HG03439 (cell line): ENCODE results near the gene RPRML.

ENCODE experiments used
- ATAC-seq: cut with Tn5 transposase; IDR thresholded peaks from one replicate; pipeline ENCODE4 v1.9.1; 2021; ENCODE audit warnings: mild to moderate bottlenecking, moderate library complexity; ENCODE audit not compliant: unreplicated experiment

RPRML gene

DNA sequence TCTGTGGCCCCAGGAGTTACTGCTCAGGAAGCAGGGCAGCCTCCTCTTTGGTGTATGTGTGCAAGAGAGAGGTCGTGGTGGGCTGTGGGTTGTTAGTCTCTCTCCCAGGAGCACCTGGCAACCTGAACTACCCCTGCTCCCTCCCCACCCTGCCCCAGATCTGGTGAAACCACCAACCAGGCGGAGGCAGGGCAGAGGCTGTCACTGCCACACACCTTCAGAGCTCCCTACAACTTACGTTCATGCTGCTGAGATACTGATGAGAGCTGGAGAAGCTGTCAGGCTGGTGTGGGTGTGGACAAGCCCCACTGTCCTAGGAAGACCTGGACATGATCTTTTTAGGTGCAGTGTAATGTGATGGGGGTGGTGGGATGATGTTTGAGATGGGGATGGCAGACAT is 31.8 kb downstream of the RPRML start:
- ATAC-seq = no peak

GRCh38 chr17:46944931-46945330 is 34.1 kb downstream of the RPRML start:
- ATAC-seq = no peak

DNA sequence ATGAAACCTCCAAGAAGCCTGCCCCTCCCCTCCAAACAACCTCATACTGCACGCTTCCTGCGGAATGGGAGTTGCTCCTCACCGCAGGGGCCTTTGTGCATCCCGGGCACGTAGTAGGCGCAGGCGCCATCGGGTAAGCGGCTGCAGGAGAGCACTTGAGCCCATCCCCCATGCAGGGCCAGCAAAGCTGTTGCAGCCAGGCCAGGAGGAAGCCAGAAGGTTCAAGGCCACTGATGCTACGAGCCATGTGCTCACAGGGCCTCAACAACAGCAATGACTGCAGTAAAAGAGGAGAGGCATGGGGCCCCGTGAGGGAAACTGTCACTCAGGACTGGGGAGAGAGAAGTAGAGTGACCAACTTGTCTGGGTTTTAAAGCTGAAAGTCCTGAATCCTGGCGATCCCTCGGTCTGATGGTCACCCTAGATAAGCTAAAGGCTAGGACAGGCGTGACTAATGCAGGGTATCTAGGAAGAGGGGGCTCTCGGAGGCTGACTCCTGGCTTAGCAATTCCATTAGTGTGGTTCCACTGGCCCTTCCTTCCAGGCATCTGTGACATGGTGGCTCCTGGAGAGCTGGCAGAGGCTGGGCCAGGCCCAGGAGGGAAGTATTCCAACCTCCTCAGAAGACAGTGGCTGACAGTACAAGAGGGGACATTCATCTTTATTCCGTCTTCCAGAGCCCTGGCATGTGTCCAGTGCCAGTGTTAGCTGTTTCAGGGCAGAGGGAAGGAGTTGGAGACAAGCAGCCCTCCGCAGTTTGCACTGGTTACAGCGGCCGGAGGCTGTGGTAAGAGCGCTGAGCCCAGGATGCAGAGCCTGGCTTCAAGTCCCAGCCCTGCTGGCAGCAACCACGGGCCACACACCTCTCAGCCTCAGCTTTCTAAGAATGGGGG is 35.3 kb downstream of the RPRML start:
- no peak for ATAC-seq

DNA sequence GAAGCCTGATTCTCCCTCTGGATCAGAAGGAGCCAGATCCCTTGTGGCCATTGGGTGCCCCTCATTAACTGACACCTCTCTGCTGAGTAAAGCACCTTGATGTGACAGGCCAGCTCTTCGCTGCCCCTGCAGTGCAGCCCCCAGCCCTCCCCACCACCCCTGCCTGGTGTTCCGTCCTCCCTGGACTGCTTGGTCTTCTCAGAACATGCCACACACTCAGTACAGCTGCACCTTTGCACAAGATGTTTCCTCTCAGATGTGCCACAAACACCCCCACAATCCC is 35.9 kb downstream of the RPRML start:
- no peak for ATAC-seq

DNA sequence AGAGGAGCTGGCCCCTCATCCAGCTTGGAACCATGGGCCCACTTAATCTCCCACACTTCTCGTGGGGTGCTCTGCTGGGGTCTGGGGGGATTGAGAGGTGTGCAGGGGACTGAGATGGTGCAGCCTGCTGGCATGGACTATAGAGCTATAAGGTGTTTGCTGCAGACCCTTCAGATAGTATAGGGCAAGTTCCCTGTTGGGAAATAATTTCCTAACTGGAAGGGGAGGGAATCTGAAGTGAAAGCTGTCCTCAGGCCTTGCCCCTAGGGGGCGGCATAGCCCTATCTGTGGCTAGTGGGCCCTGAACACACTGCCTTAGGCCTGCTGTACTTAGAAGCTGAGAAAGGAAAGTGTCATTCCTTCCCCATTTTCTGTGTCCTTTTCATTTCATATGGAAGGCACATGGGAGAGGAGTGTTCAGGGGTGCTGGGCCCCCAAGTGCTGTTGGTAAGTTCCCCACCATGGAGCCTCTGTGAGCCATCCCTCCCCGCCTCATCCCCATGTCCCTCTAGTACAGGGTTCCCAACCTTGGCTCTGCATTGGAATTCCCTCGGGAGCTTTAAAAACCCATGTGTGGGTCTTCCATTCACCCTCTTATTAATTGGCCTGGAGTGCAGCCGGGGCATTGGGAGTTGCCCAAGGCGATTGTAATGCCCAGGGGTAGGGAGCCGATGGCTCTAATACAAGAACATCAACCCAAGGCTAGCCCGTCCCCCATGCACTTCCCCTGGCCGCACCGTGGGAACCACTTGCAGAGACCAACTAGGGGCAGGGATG is 36.4 kb downstream of the RPRML start:
- ATAC-seq = no peak

DNA sequence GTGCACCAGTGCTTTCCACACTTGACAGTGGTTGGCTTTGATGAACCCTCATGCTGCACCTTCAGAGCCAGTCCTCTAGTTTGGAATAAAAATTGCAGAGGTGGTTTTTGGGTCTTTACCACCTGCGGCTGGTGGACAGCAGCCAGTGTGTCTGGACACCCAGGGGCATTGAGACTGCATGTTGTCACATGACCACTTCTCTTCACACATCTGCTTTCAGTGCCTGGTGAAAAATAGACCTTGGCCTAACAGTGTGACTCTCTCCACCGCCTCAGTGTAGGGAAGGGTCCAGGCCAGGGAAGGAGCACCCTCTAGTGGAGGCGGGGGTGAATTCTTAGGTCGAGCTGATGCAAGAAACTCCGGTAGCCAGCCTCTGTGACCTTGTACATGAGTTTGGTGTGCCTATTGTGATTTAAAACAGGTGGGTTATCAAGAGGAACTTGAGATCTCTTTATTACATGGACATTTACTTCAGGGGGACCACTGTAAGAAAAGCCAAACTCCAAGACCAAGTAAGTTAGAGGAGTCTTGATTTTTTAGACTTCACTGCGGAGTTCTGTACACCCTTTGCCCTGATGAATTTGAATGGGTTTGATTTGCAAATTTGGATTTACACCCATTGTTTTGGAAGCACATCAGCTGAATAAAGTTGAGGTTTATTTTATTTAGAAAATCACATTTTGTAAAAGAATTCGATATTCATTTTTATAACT is 38.2 kb downstream of the RPRML start:
- ATAC-seq = no peak

DNA sequence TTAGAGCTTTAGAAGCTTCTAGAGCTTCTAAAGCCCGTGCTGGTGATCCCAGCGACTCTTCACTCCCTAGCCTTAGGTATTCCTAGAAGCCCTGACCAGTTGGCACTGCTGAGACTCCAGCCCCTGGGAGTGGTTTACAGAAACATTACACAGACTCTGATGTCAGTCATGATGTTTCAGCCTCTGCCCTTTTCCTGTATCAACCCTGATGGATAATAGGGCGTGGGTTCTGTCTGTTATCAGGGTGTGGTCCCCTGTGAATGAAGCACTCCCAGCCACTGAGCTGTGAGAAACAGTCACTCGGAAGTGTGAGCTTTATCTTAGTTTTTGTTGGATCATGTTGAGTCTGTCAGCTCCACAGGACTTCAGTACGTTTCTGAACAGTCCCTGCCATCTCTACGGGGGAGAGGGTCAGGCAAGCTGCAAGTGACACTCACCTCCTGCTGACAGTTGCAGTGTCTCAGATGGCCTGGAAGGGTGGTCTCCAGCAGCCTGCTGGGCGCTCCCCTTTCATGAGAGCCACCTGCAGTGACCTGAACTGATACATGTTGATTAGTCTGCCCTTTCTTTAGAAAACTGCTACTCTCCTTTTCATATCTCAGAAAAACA is 43.3 kb downstream of the RPRML start:
- no peak for ATAC-seq

GRCh38 chr17:46931596-46931995 is 47.5 kb downstream of the RPRML start:
- no peak for ATAC-seq

GRCh38 chr17:46930051-46930450 is 49.0 kb downstream of the RPRML start:
- no peak for ATAC-seq

GRCh38 chr17:46929413-46929812 is 49.6 kb downstream of the RPRML start:
- no peak for ATAC-seq

DNA sequence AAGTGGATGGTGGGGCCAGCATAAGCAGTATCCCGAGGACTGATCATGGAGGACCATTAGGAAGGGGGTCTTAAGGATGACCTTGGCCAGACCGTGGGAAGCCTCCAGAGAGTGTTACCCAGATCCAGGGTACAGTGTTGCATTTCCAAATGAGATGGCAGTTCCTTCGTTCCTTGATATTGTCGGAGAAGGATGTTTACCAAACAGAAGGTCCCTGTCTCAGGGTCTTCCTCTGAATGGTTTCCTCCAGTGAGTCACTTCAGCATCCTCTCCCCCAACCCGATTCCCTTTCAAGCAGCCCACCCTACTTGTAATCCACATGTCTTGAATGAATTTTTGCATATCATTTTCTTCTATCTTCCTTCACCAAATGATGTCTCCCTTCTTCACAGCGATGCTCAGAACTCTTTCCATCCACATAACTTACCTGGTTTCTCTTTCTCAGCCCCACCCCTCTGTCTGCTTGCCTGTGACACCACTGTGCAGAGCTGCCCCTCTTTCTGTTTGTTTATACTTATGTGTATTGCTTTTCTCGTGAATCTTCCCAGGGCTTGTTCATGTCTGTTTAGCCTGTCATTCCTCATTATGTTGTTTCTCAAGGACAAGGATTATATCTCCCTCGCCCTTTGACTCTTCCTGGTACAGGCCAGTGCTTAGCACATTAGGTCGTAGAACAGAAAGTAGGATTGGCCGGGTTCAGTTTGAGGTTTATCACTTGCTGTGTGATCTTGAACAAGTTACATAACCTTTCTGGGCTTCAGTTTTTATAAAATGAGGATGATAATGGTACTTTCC is 50.4 kb downstream of the RPRML start:
- ATAC-seq = no peak
